ENCODE measurements around the gene VAMP1.

DNA sequence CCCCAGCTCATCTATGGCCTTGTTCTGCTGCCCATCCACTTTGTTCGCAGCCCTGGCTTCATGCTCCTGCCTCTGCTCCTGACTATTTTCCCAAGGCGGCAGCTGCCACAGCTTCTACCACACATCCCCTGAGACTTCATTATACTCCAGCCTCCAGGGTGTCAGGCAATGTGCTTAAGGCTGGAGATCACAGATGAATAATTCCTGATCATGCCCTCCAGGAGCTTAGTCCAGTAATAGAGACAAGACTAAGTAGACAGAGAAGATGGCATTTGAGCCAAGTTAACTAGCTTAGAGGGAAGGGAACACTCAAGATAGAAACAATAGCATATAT, 11.5 kb downstream of the VAMP1 start:
- TF ChIP-seq POLR2A (IDR thresholded peaks at IDR 0.05; ENCODE audit: low read length) (no peak), GATA1 (IDR thresholded peaks at IDR 0.05; ENCODE audit: low read depth, low read length) (no peak)

All from erythroblast (primary cell).